Endothelial cell of umbilical vein (primary cell): ENCODE results near the gene MATCAP1. TPM values are rescaled to one million over a fixed set of nuclear protein-coding genes. Genes with fewer than 3 reads are reported as not detected.

Source experiments
- BruUV-seq: library from RNA; stranded (reverse); fragments of 400-500 nt; replicated peaks from 2 replicates; lab custom pipeline; 2021; lab: Mats Ljungman, UMichigan
- CTCF ChIA-PET: fragments of 300-600, 350-600 bp; sonication (Branson Sonifier 250); formaldehyde crosslinking; loops from one replicate; lab custom pipeline; 2021; ENCODE audit warnings: antibody characterized with exemption, inconsistent platforms; lab: Charles Lee
- POLR2A ChIA-PET: fragments of 300-600, 350-600 bp; sonication (Branson Sonifier 250); formaldehyde crosslinking; loops from one replicate; lab custom pipeline; 2021; ENCODE audit warnings: antibody characterized with exemption, inconsistent platforms; lab: Charles Lee
- DNase-seq: peaks from one replicate; pipeline ENCODE4 v3.0.0-alpha.2; 2011; ENCODE audit warnings: low read depth, low spot score
- FAIRE-seq: peaks from 2 replicates; lab custom pipeline; 2011; peaks lifted over from hg19 to GRCh38; lab: Jason Lieb, UNC
- H2AFZ ChIP-seq: 2 replicates; pipeline ENCODE4 v1.6.0; 2012; ENCODE audit warnings: low read depth, low read length, control low read depth, inconsistent platforms
- H3K27ac ChIP-seq: 2 replicates; pipeline ENCODE4 v1.5.1; 2011; ENCODE audit warnings: low read depth, mild to moderate bottlenecking, control low read depth, low read length, moderate library complexity; ENCODE audit not compliant: insufficient read depth
- H3K27me3 ChIP-seq, 2 experiments: 2 replicates each; pipeline versions ENCODE4 v1.6.0 to v1.6.1; 2011; ENCODE audit warnings: low read length in 2 of 2, mixed read lengths in 1 of 2; ENCODE audit not compliant: control insufficient read depth in 2 of 2, insufficient read depth in 2 of 2
- H3K36me3 ChIP-seq, 2 experiments: 2 replicates in 1 of 2; 3 replicates in 1 of 2; pipeline ENCODE4 v1.5.1; 2011; ENCODE audit warnings: low read length in 2 of 2, mild to moderate bottlenecking in 1 of 2, moderate library complexity in 1 of 2; ENCODE audit not compliant: control insufficient read depth in 2 of 2, insufficient read depth in 2 of 2; ENCODE audit errors: extremely low read depth in 1 of 2
- H3K4me1 ChIP-seq: 3 replicates; pipeline ENCODE4 v1.5.1; 2011; ENCODE audit warnings: mild to moderate bottlenecking, low read length; ENCODE audit not compliant: control insufficient read depth, insufficient read depth; ENCODE audit errors: extremely low read depth
- H3K4me2 ChIP-seq: 2 replicates; pipeline ENCODE4 v1.6.1; 2011; ENCODE audit warnings: low read length, control low read depth, mixed read lengths; ENCODE audit not compliant: insufficient read depth
- H3K4me3 ChIP-seq, 3 experiments: fragments of 200-600 bp in 1 of 3; sonication (generic), shearing (Covaris generic) in 1 of 3; replicated peaks in 1 of 3; 2 replicates each; pipeline ENCODE4 v1.5.1; 2011 to 2016; ENCODE audit warnings: control low read depth in 3 of 3, low read length in 3 of 3, mild to moderate bottlenecking in 2 of 3, inconsistent platforms in 1 of 3, low read depth in 1 of 3, moderate library complexity in 1 of 3; ENCODE audit not compliant: insufficient read depth in 1 of 3
- H3K79me2 ChIP-seq: 2 replicates; pipeline ENCODE4 v1.6.0; 2012; ENCODE audit warnings: low read length, inconsistent platforms; ENCODE audit not compliant: control insufficient read depth, insufficient read depth
- H3K9ac ChIP-seq: replicated peaks from 2 replicates; pipeline ENCODE3; 2011; ENCODE audit warnings: low read length, control low read depth; ENCODE audit not compliant: insufficient read depth; ENCODE audit errors: extremely low read depth
- H3K9me1 ChIP-seq: replicated peaks from 3 replicates; pipeline ENCODE4 v1.6.0; 2011; ENCODE audit warnings: mild to moderate bottlenecking, low read length; ENCODE audit not compliant: control insufficient read depth, insufficient read depth; ENCODE audit errors: extremely low read depth
- H3K9me3 ChIP-seq: replicated peaks from 2 replicates; pipeline ENCODE4 v1.5.1; 2012; ENCODE audit warnings: low read length, inconsistent platforms; ENCODE audit not compliant: control insufficient read depth, insufficient read depth
- H4K20me1 ChIP-seq: replicated peaks from 2 replicates; pipeline ENCODE3; 2011; ENCODE audit warnings: mild to moderate bottlenecking, low read length; ENCODE audit not compliant: control insufficient read depth, insufficient read depth; ENCODE audit errors: extremely low read depth
- EZH2 ChIP-seq: IDR thresholded peaks from 2 replicates; pipeline ENCODE4 v1.6.1; 2012; ENCODE audit warnings: borderline replicate concordance, low read depth, mild to moderate bottlenecking, moderate library complexity, low read length, inconsistent platforms; ENCODE audit not compliant: severe bottlenecking
- FOS ChIP-seq: IDR thresholded peaks from 2 replicates; pipeline ENCODE4 v1.6.1; 2011; ENCODE audit warnings: mild to moderate bottlenecking, low read length, moderate library complexity, borderline replicate concordance; ENCODE audit not compliant: insufficient read depth
- GATA2 ChIP-seq: IDR thresholded peaks from 2 replicates; pipeline ENCODE4 v1.7.0; 2011; ENCODE audit warnings: low read depth, mild to moderate bottlenecking, moderate library complexity, mixed read lengths, low read length; ENCODE audit not compliant: insufficient read length, insufficient read depth
- JUN ChIP-seq: IDR thresholded peaks from 2 replicates; pipeline ENCODE4 v1.6.1; 2011; ENCODE audit warnings: borderline replicate concordance, low read depth; ENCODE audit not compliant: insufficient read length, insufficient read depth
- MYC ChIP-seq: IDR thresholded peaks from one replicate; pipeline ENCODE4 v1.6.1; 2011; ENCODE audit warnings: mild to moderate bottlenecking, low read depth, low read length
- POLR2A ChIP-seq: IDR thresholded peaks from 2 replicates; pipeline ENCODE4 v1.6.1; 2012; ENCODE audit warnings: low read depth, mild to moderate bottlenecking, control low read depth, low read length
- POLR2AphosphoS5 ChIP-seq: IDR thresholded peaks from 2 replicates; pipeline ENCODE4 v1.6.1; 2012; ENCODE audit warnings: low read depth, mild to moderate bottlenecking, control low read depth, low read length, moderate library complexity; ENCODE audit not compliant: insufficient read depth
- dilution Hi-C: fragments of 300-500 bp; cut with MboI; formaldehyde crosslinking; loops from one replicate; pipeline ENCODE4 v1.15.0; 2019; ENCODE audit warnings: low sequenced_read_pairs; ENCODE audit not compliant: extremely low pct_ligation_motif_present
- intact Hi-C: fragments of 100-400 bp; cut with micrococcal nuclease; formaldehyde crosslinking; loops from one replicate; pipeline ENCODE4 v1.10.0; 2022
- polyA plus RNA-seq, 4 experiments: library from polyadenylated mRNA; depleted of rRNA in 3 of 4; stranded (reverse) in 3 of 4; unstranded in 1 of 4; fragments of >200 nt; gene quantifications; 2 replicates each; pipeline versions ENCODE4 v1.2.1 to v1.2.3, GENCODE V29; 2011 to 2012; ENCODE audit warnings: missing spikeins in 1 of 4
- total RNA-seq: library from RNA; stranded (reverse); gene quantifications from 2 replicates; pipeline ENCODE4 v1.2.3, GENCODE V29; 2021
- TF ChIP-seq, protein P1 (sequence below): IDR thresholded peaks from 2 replicates; pipeline ENCODE4 v1.6.1; 2011; ENCODE audit not compliant: insufficient read depth, insufficient read length
- TF ChIP-seq, protein P2 (sequence below), 2 donors: IDR thresholded peaks; 1 replicate in 1 of 2; 2 replicates in 1 of 2; pipeline ENCODE4 v1.5.1; 2011; ENCODE audit warnings: low read length in 2 of 2, mild to moderate bottlenecking in 2 of 2, moderate library complexity in 2 of 2, control low read depth in 1 of 2, inconsistent platforms in 1 of 2, low read depth in 1 of 2; ENCODE audit not compliant: insufficient read depth in 1 of 2; ENCODE audit errors: extremely low read depth in 1 of 2

The MATCAP1 gene
- total and polyA plus RNA-seq, 2 donors (not counting 3 experiments of a cell fraction or from before 2014, with no cell fraction given): 44.5 to 53.3 TPM

DNA sequence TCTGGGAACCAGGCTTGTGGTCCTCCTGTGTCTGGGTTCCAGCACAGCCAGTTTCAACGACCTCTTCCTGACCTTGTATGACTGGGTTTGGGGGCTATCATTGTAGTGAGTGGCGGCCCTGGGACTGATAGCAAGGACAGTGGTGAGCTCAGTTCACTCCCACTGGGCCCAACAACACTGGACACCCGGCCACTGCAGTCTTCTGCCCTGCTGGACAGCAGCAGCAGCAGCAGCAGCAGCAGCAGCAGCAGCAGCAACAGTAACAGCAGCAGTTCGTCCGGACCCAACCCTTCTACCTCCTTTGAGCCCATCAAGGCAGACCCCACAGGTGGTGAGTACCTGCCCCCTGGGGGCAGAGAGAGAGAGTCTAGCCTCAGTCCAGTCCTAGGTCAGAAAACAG, 11.9 kb upstream of the MATCAP1 start:
- Histone ChIP-seq H3K27ac (no peak overlapping the region), H3K4me1 (peaks cover 29% of the 10 kb centered on the region), H2AFZ (no peak overlapping the region), H3K4me2 (no peak overlapping the region), H4K20me1 (no peaks in the 10 kb centered on the region), H3K79me2 (peaks cover 46% of the 10 kb centered on the region), H3K9me3 (no peaks in the 10 kb centered on the region), H3K9me1 (no peaks in the 10 kb centered on the region), H3K27me3 (no peaks in the 10 kb centered on the region), H3K9ac (no peak overlapping the region), H3K36me3 (peaks cover 19 to 43% of the 10 kb centered on the region in 2 experiments), H3K4me3 (no peak overlapping the region)
- TF ChIP-seq, protein P1, sequence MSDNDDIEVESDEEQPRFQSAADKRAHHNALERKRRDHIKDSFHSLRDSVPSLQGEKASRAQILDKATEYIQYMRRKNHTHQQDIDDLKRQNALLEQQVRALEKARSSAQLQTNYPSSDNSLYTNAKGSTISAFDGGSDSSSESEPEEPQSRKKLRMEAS: no peak
- no peak for TF ChIP-seq GATA2
- no peak for TF ChIP-seq JUN
- no peak for TF ChIP-seq MYC
- TF ChIP-seq POLR2A: no peak
- no peak for TF ChIP-seq EZH2
- TF ChIP-seq, protein P2, sequence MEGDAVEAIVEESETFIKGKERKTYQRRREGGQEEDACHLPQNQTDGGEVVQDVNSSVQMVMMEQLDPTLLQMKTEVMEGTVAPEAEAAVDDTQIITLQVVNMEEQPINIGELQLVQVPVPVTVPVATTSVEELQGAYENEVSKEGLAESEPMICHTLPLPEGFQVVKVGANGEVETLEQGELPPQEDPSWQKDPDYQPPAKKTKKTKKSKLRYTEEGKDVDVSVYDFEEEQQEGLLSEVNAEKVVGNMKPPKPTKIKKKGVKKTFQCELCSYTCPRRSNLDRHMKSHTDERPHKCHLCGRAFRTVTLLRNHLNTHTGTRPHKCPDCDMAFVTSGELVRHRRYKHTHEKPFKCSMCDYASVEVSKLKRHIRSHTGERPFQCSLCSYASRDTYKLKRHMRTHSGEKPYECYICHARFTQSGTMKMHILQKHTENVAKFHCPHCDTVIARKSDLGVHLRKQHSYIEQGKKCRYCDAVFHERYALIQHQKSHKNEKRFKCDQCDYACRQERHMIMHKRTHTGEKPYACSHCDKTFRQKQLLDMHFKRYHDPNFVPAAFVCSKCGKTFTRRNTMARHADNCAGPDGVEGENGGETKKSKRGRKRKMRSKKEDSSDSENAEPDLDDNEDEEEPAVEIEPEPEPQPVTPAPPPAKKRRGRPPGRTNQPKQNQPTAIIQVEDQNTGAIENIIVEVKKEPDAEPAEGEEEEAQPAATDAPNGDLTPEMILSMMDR (IDR thresholded peaks at IDR 0.05; ENCODE audit: extremely low read depth in 1 of 2, insufficient read depth in 1 of 2, low read depth in 1 of 2, low read length in 2 of 2): no peak
- TF ChIP-seq POLR2AphosphoS5: no peak
- no peak for TF ChIP-seq FOS
- BruUV-seq: no TSS peak
- dilution Hi-C loops: no loop called here
- intact Hi-C loops: loop anchor here (10.0 kb wide), 1 partner anchor 199 kb away; the partner anchor contains the start of gene TPPP3
- FAIRE-seq (no peak), DNase-seq (no peak)
- ChIA-PET POLR2A (no interaction called here), CTCF (no interaction called here)
